ENCODE measurements around the gene HFM1.
A peak's percentile ranks its signal among the peaks of the same experiment; 100 is the strongest.
"Not testable (repeated sequence)": the region's sequence is repeated elsewhere in the genome, so short reads cannot be mapped to it uniquely, and the experiment has no call there.

Gene HFM1

GRCh38 chr1:91398291-91398690, 6.3 kb downstream of the HFM1 start:
- no peaks in the 10 kb centered on the region for H3K9me3 ChIP-seq
- no peaks in the 10 kb centered on the region for H3K36me3 ChIP-seq (replicated peaks)
- in situ Hi-C loops (cut with MboI; ENCODE audit: low sequenced_read_pairs) = no loop called here
- no peak for DNase-seq (ENCODE audit: low spot score in 2 of 2)
- H3K4me3 ChIP-seq = no peak overlapping the region
- no peaks in the 10 kb centered on the region for H3K4me1 ChIP-seq
- H3K27me3 ChIP-seq (ENCODE audit: low read depth) = peaks cover 6% of the 10 kb centered on the region

GRCh38 chr1:91397605-91398004, 7.0 kb downstream of the HFM1 start:
- peaks cover 4% of the 10 kb centered on the region for H3K27me3 ChIP-seq (ENCODE audit: low read depth)
- no peak overlapping the region for H3K4me3 ChIP-seq
- no peaks in the 10 kb centered on the region for H3K36me3 ChIP-seq (replicated peaks)
- H3K4me1 ChIP-seq = no peaks in the 10 kb centered on the region
- in situ Hi-C loops (cut with MboI; ENCODE audit: low sequenced_read_pairs) = no loop called here
- DNase-seq (ENCODE audit: low spot score in 2 of 2) = no peak
- no peaks in the 10 kb centered on the region for H3K9me3 ChIP-seq

- no peak for DNase-seq (ENCODE audit: low spot score in 2 of 2)
- Histone ChIP-seq H3K36me3 (replicated peaks) (no peaks in the 10 kb centered on the region), H3K4me3 (no peak overlapping the region), H3K4me1 (no peaks in the 10 kb centered on the region), H3K27me3 (ENCODE audit: low read depth) (no peaks in the 10 kb centered on the region; the same call in 1 of the 2 replicates), H3K9me3 (no peaks in the 10 kb centered on the region)
- in situ Hi-C loops (cut with MboI; ENCODE audit: low sequenced_read_pairs) = no loop called here
These were observed 11.6 kb downstream of the HFM1 start for GRCh38 chr1:91393042-91393441.

- no peak overlapping the region for H3K4me3 ChIP-seq
- H3K36me3 ChIP-seq (replicated peaks) = no peaks in the 10 kb centered on the region
- no peaks in the 10 kb centered on the region for H3K4me1 ChIP-seq
- H3K27me3 ChIP-seq (ENCODE audit: low read depth) = 0 out of 2 replicates have a peak, but pooled peaks cover 9% of the 10 kb centered on the region
- no peak for DNase-seq (ENCODE audit: low spot score in 2 of 2)
- H3K9me3 ChIP-seq = no peaks in the 10 kb centered on the region
- in situ Hi-C loops (cut with MboI; ENCODE audit: low sequenced_read_pairs) = no loop called here
These were observed 18.5 kb downstream of the HFM1 start for GRCh38 chr1:91386109-91386508.

GRCh38 chr1:91383456-91383855, 21.2 kb downstream of the HFM1 start:
- H3K4me1 ChIP-seq = no peaks in the 10 kb centered on the region
- no peaks in the 10 kb centered on the region for H3K9me3 ChIP-seq
- DNase-seq (ENCODE audit: low spot score in 2 of 2) = no peak
- no peak overlapping the region for H3K4me3 ChIP-seq
- 0 out of 2 replicates have a peak, but pooled peaks cover 9% of the 10 kb centered on the region for H3K27me3 ChIP-seq (ENCODE audit: low read depth)
- H3K36me3 ChIP-seq (replicated peaks) = no peaks in the 10 kb centered on the region
- in situ Hi-C loops (cut with MboI; ENCODE audit: low sequenced_read_pairs) = no loop called here

GRCh38 chr1:91381844-91382243, 22.8 kb downstream of the HFM1 start:
- no peaks in the 10 kb centered on the region for H3K4me1 ChIP-seq
- DNase-seq (ENCODE audit: low spot score in 2 of 2) = no peak
- H3K36me3 ChIP-seq (replicated peaks) = no peaks in the 10 kb centered on the region
- H3K27me3 ChIP-seq (ENCODE audit: low read depth) = peaks cover 14% of the 10 kb centered on the region; the same call in 1 of the 2 replicates
- in situ Hi-C loops (cut with MboI; ENCODE audit: low sequenced_read_pairs) = no loop called here
- H3K9me3 ChIP-seq = no peaks in the 10 kb centered on the region
- H3K4me3 ChIP-seq = no peak overlapping the region

GRCh38 chr1:91374086-91374485, 30.6 kb downstream of the HFM1 start:
- H3K4me1 ChIP-seq = no peaks in the 10 kb centered on the region
- H3K36me3 ChIP-seq (replicated peaks) = no peaks in the 10 kb centered on the region
- peak; percentile 14 to 81 for DNase-seq (ENCODE audit: low spot score in 2 of 2)
- in situ Hi-C loops (cut with MboI; ENCODE audit: low sequenced_read_pairs) = no loop called here
- H3K27me3 ChIP-seq (ENCODE audit: low read depth) = peaks cover 8% of the 10 kb centered on the region
- no peaks in the 10 kb centered on the region for H3K9me3 ChIP-seq
- H3K4me3 ChIP-seq = no peak overlapping the region

- H3K27me3 ChIP-seq (ENCODE audit: low read depth); in situ Hi-C loops (cut with MboI; ENCODE audit: low sequenced_read_pairs); H3K4me1 ChIP-seq; H3K4me3 ChIP-seq; H3K9me3 ChIP-seq; H3K36me3 ChIP-seq (replicated peaks); DNase-seq (ENCODE audit: low spot score in 2 of 2): not testable (repeated sequence)
These were observed 32.4 kb downstream of the HFM1 start for GRCh38 chr1:91372230-91372629.

GRCh38 chr1:91349524-91349923, 55.1 kb downstream of the HFM1 start:
- Histone ChIP-seq H3K36me3 (replicated peaks) (no peaks in the 10 kb centered on the region), H3K4me3 (no peak overlapping the region), H3K4me1 (no peaks in the 10 kb centered on the region), H3K27me3 (ENCODE audit: low read depth) (no peaks in the 10 kb centered on the region), H3K9me3 (no peaks in the 10 kb centered on the region)
- no peak for DNase-seq (ENCODE audit: low spot score in 2 of 2)
- in situ Hi-C loops (cut with MboI; ENCODE audit: low sequenced_read_pairs) = no loop called here

GRCh38 chr1:91346824-91347223, 57.8 kb downstream of the HFM1 start:
- no peaks in the 10 kb centered on the region for H3K36me3 ChIP-seq (replicated peaks)
- H3K27me3 ChIP-seq (ENCODE audit: low read depth) = no peaks in the 10 kb centered on the region
- no peaks in the 10 kb centered on the region for H3K4me1 ChIP-seq
- H3K9me3 ChIP-seq = no peaks in the 10 kb centered on the region
- H3K4me3 ChIP-seq = no peak overlapping the region
- in situ Hi-C loops (cut with MboI; ENCODE audit: low sequenced_read_pairs) = no loop called here
- no peak for DNase-seq (ENCODE audit: low spot score in 2 of 2)

- Histone ChIP-seq H3K27me3 (ENCODE audit: low read depth) (no peaks in the 10 kb centered on the region), H3K36me3 (replicated peaks) (no peaks in the 10 kb centered on the region), H3K4me3 (no peak overlapping the region), H3K9me3 (no peaks in the 10 kb centered on the region), H3K4me1 (no peaks in the 10 kb centered on the region)
- DNase-seq (ENCODE audit: low spot score in 2 of 2) = no peak
- in situ Hi-C loops (cut with MboI; ENCODE audit: low sequenced_read_pairs) = no loop called here
These were observed 59.1 kb downstream of the HFM1 start for GRCh38 chr1:91345395-91346005.

GRCh38 chr1:91338501-91338900, 66.1 kb downstream of the HFM1 start:
- Histone ChIP-seq H3K27me3 (ENCODE audit: low read depth) (no peaks in the 10 kb centered on the region), H3K9me3 (no peaks in the 10 kb centered on the region), H3K4me3 (no peak overlapping the region), H3K36me3 (replicated peaks) (no peaks in the 10 kb centered on the region), H3K4me1 (no peaks in the 10 kb centered on the region)
- no peak for DNase-seq (ENCODE audit: low spot score in 2 of 2)
- in situ Hi-C loops (cut with MboI; ENCODE audit: low sequenced_read_pairs) = no loop called here

GRCh38 chr1:91335603-91336002, 69.0 kb downstream of the HFM1 start:
- Histone ChIP-seq H3K4me1 (no peaks in the 10 kb centered on the region), H3K27me3 (ENCODE audit: low read depth) (no peaks in the 10 kb centered on the region), H3K4me3 (no peak overlapping the region), H3K36me3 (replicated peaks) (no peaks in the 10 kb centered on the region), H3K9me3 (no peaks in the 10 kb centered on the region)
- DNase-seq (ENCODE audit: low spot score in 2 of 2) = no peak
- in situ Hi-C loops (cut with MboI; ENCODE audit: low sequenced_read_pairs) = no loop called here

GRCh38 chr1:91334856-91335255, 69.8 kb downstream of the HFM1 start:
- Histone ChIP-seq H3K4me1 (no peaks in the 10 kb centered on the region), H3K9me3 (no peaks in the 10 kb centered on the region), H3K36me3 (replicated peaks) (no peaks in the 10 kb centered on the region), H3K4me3 (no peak overlapping the region), H3K27me3 (ENCODE audit: low read depth) (no peaks in the 10 kb centered on the region)
- in situ Hi-C loops (cut with MboI; ENCODE audit: low sequenced_read_pairs) = no loop called here
- DNase-seq (ENCODE audit: low spot score in 2 of 2) = no peak

- Histone ChIP-seq H3K27me3 (ENCODE audit: low read depth) (no peaks in the 10 kb centered on the region), H3K36me3 (replicated peaks) (no peaks in the 10 kb centered on the region), H3K9me3 (no peaks in the 10 kb centered on the region), H3K4me3 (no peak overlapping the region), H3K4me1 (no peaks in the 10 kb centered on the region)
- DNase-seq (ENCODE audit: low spot score in 2 of 2) = no peak
- in situ Hi-C loops (cut with MboI; ENCODE audit: low sequenced_read_pairs) = no loop called here
These were observed 79.2 kb downstream of the HFM1 start for GRCh38 chr1:91325456-91325855.
